ENCODE measurements around the gene ADAT1. TPM values are rescaled to one million over a fixed set of nuclear protein-coding genes. Genes with fewer than 3 reads are reported as not detected.

ADAT1 gene
- total and polyA plus RNA-seq, 2 of the 13 experiments (the other 11 are each of a cell fraction or from before 2014, with no cell fraction given) = 18.4 to 40.8 TPM

GRCh38 chr16:75648265-75649076, 25.4 kb upstream of the ADAT1 start (continued):
- TF ChIP-seq BORCS8-MEF2B (CRISPR knock-in tag; IDR thresholded peaks at IDR 0.05) (no peak), ZNF205 (CRISPR knock-in tag; IDR thresholded peaks at IDR 0.05) (no peak; the same call in 1 of the 2 replicates), ZNF644 (CRISPR knock-in tag; IDR thresholded peaks at IDR 0.05; ENCODE audit: low read depth) (no peak), PHF20 (CRISPR knock-in tag; IDR thresholded peaks at IDR 0.05) (no peak), ZNF850 (CRISPR knock-in tag; conservative IDR thresholded peaks at IDR 0.05) (0 out of 2 replicates have a peak, but pooled peaks have one; percentile 72), ZNF224 (CRISPR knock-in tag; IDR thresholded peaks at IDR 0.05) (peak; percentile 70), HOXA9 (CRISPR knock-in tag; IDR thresholded peaks at IDR 0.05; ENCODE audit: borderline replicate concordance) (no peak), CENPT (CRISPR knock-in tag; IDR thresholded peaks at IDR 0.05; ENCODE audit: low read depth) (no peak), REL (CRISPR knock-in tag; conservative IDR thresholded peaks at IDR 0.05) (no peak), TFAP4 (IDR thresholded peaks at IDR 0.05; ENCODE audit: borderline replicate concordance, low read depth) (no peak), RAD51 (IDR thresholded peaks at IDR 0.05; ENCODE audit: borderline replicate concordance) (no peak), ZNF550 (CRISPR knock-in tag; IDR thresholded peaks at IDR 0.05; ENCODE audit: borderline replicate concordance) (no peak), U2AF1 (optimal IDR thresholded peaks at IDR 0.05; ENCODE audit: low read depth, low read length) (no peak), ATF7-NPFF (CRISPR knock-in tag; IDR thresholded peaks at IDR 0.05; ENCODE audit: low read depth) (peak; percentile 39), ZNF430 (CRISPR knock-in tag; IDR thresholded peaks at IDR 0.05) (no peak)
- TF ChIP-seq, protein P1, sequence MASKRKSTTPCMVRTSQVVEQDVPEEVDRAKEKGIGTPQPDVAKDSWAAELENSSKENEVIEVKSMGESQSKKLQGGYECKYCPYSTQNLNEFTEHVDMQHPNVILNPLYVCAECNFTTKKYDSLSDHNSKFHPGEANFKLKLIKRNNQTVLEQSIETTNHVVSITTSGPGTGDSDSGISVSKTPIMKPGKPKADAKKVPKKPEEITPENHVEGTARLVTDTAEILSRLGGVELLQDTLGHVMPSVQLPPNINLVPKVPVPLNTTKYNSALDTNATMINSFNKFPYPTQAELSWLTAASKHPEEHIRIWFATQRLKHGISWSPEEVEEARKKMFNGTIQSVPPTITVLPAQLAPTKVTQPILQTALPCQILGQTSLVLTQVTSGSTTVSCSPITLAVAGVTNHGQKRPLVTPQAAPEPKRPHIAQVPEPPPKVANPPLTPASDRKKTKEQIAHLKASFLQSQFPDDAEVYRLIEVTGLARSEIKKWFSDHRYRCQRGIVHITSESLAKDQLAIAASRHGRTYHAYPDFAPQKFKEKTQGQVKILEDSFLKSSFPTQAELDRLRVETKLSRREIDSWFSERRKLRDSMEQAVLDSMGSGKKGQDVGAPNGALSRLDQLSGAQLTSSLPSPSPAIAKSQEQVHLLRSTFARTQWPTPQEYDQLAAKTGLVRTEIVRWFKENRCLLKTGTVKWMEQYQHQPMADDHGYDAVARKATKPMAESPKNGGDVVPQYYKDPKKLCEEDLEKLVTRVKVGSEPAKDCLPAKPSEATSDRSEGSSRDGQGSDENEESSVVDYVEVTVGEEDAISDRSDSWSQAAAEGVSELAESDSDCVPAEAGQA (IDR thresholded peaks at IDR 0.05; ENCODE audit: low read depth) = no peak
- TF ChIP-seq, protein P1 (CRISPR knock-in tag; IDR thresholded peaks at IDR 0.05; ENCODE audit: borderline replicate concordance) = no peak
